Sigmoid colon (tissue), 4 donors: ENCODE data around the gene CSH1.
"Not testable (repeated sequence)": the region's sequence is repeated elsewhere in the genome, so short reads cannot be mapped to it uniquely, and the experiment has no call there.

Experiments used
- EP300 ChIP-seq, 4 donors: sonication (generic); formaldehyde crosslinking; IDR thresholded peaks; one replicate each; pipeline ENCODE4 v1.6.1; 2017; ENCODE audit warnings: antibody characterized with exemption in 4 of 4
- POLR2A ChIP-seq, 2 donors: fragments of 450-650 bp; IDR thresholded peaks; one replicate each; pipeline ENCODE4 v1.6.1; 2016; ENCODE audit warnings: antibody characterized with exemption in 2 of 2, mild to moderate bottlenecking in 2 of 2, moderate library complexity in 2 of 2
- POLR2AphosphoS5 ChIP-seq, 4 donors: sonication (generic); formaldehyde crosslinking; IDR thresholded peaks; one replicate each; pipeline ENCODE4 v1.6.1; 2017; ENCODE audit warnings: antibody characterized with exemption in 4 of 4
- TF ChIP-seq, protein P1 (sequence below), 4 experiments: fragments of 450-650 bp in 3 of 4; fragments of 200-600 bp in 1 of 4; IDR thresholded peaks; one replicate each; pipeline ENCODE4 v1.5.1; 2016 to 2019; ENCODE audit warnings: antibody characterized with exemption in 4 of 4, mild to moderate bottlenecking in 3 of 4, moderate library complexity in 2 of 4

DNA sequence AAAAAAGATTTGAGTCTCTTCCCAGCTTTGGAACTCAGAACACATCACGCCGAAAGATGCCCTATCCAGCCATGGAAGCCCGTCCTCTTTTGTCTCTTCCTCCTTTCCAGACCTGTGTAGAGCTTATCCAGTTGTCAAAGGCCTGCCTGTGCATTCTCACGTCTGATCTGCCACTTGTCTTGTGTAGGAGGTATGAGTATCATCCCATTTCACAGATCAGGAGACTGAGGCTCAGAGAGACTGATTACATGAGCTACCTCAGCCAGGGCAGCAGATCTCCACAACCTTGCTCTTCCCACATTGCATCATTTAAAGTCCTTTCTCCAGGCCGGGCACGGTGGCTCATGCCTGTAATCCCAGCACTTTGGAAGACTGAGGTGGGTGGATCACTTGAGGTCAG is 21.7 kb downstream of the CSH1 start:
- not testable (repeated sequence) for TF ChIP-seq POLR2A, POLR2AphosphoS5, EP300 (IDR thresholded peaks at IDR 0.05)
- TF ChIP-seq, protein P1, sequence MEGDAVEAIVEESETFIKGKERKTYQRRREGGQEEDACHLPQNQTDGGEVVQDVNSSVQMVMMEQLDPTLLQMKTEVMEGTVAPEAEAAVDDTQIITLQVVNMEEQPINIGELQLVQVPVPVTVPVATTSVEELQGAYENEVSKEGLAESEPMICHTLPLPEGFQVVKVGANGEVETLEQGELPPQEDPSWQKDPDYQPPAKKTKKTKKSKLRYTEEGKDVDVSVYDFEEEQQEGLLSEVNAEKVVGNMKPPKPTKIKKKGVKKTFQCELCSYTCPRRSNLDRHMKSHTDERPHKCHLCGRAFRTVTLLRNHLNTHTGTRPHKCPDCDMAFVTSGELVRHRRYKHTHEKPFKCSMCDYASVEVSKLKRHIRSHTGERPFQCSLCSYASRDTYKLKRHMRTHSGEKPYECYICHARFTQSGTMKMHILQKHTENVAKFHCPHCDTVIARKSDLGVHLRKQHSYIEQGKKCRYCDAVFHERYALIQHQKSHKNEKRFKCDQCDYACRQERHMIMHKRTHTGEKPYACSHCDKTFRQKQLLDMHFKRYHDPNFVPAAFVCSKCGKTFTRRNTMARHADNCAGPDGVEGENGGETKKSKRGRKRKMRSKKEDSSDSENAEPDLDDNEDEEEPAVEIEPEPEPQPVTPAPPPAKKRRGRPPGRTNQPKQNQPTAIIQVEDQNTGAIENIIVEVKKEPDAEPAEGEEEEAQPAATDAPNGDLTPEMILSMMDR (IDR thresholded peaks at IDR 0.05): not testable (repeated sequence)
